ENCODE results near the gene JAKMIP1. TPM values are rescaled to one million over a fixed set of nuclear protein-coding genes. Genes with fewer than 3 reads are reported as not detected.
"Not testable (repeated sequence)": the region's sequence is repeated elsewhere in the genome, so short reads cannot be mapped to it uniquely, and the experiment has no call there.

Gene JAKMIP1
- total and polyA plus RNA-seq, 3 experiments from 2014 or later, result 12.7 to 26.1 (median 14.2) TPM

GRCh38 chr4:6141554-6141953, 58.8 kb downstream of the JAKMIP1 start:
- H3K36me3 ChIP-seq (ENCODE audit: insufficient read depth, low read length), result no peaks in the 10 kb centered on the region
- peak overlapping the region in 2 of 8 donors; percentile 26 to 41 for H3K27ac Mint-ChIP-seq
- no peaks in the 10 kb centered on the region for H3K4me1 ChIP-seq (ENCODE audit: insufficient read depth, low read length)
- H3K9me3 ChIP-seq (ENCODE audit: low read length), result no peaks in the 10 kb centered on the region
- ChIA-PET POLR2A (no interaction called here), CTCF (interaction anchor here (1.0 to 1.2 kb wide), 2 partner anchors 9 to 186 kb away, joined by 3 read pairs; no protein-coding TSS in a partner anchor)
- H3K4me3 Mint-ChIP-seq, result no peak overlapping the region
- H3K4me1 Mint-ChIP-seq, result peaks cover 0 to 8% (median 5%) of the 10 kb centered on the region in 3 donors
- peaks cover 7 to 15% (median 10%) of the 10 kb centered on the region in 3 donors for H3K36me3 Mint-ChIP-seq
- H3K9me3 Mint-ChIP-seq, result peaks cover 0 to 7% (median 0%) of the 10 kb centered on the region in 5 donors
- no peak overlapping the region for H3K4me3 ChIP-seq (ENCODE audit: low read length)
- no peaks in the 10 kb centered on the region for H3K27me3 ChIP-seq (ENCODE audit: insufficient read depth, low read length, poor library complexity, severe bottlenecking)
- H3K27ac ChIP-seq (ENCODE audit: low read depth, low read length), result no peak overlapping the region
- DNase-seq, result no peak
- no peaks in the 10 kb centered on the region for H3K27me3 Mint-ChIP-seq

GRCh38 chr4:6141021-6141420, 59.3 kb downstream of the JAKMIP1 start:
- CTCF ChIA-PET, result interaction anchor here (1.0 kb wide), 1 partner anchor 186 kb away, joined by 3 read pairs; no protein-coding TSS in a partner anchor
- Mint-ChIP-seq H3K27ac (peak overlapping the region in 1 of 8 donors; percentile 78), H3K36me3 (peaks cover 7 to 15% (median 9%) of the 10 kb centered on the region in 3 donors)
- H3K36me3 ChIP-seq (ENCODE audit: insufficient read depth, low read length); H3K4me1 Mint-ChIP-seq; H3K27me3 ChIP-seq (ENCODE audit: insufficient read depth, low read length, poor library complexity, severe bottlenecking); H3K9me3 Mint-ChIP-seq; H3K4me3 ChIP-seq (ENCODE audit: low read length); H3K27ac ChIP-seq (ENCODE audit: low read depth, low read length); DNase-seq; H3K9me3 ChIP-seq (ENCODE audit: low read length); H3K27me3 Mint-ChIP-seq; H3K4me3 Mint-ChIP-seq; H3K4me1 ChIP-seq (ENCODE audit: insufficient read depth, low read length); POLR2A ChIA-PET: not testable (repeated sequence)

GRCh38 chr4:6137747-6138135, 62.6 kb downstream of the JAKMIP1 start:
- Histone ChIP-seq H3K9me3 (ENCODE audit: low read length) (no peaks in the 10 kb centered on the region), H3K27me3 (ENCODE audit: insufficient read depth, low read length, poor library complexity, severe bottlenecking) (no peaks in the 10 kb centered on the region), H3K4me1 (ENCODE audit: insufficient read depth, low read length) (peaks cover 6% of the 10 kb centered on the region), H3K4me3 (ENCODE audit: low read length) (no peak overlapping the region), H3K27ac (ENCODE audit: low read depth, low read length) (no peak overlapping the region), H3K36me3 (ENCODE audit: insufficient read depth, low read length) (no peaks in the 10 kb centered on the region)
- H3K27me3 Mint-ChIP-seq, result peaks cover 0 to 1% of the 10 kb centered on the region in 2 donors
- CTCF ChIA-PET, result interaction anchor here (1.1 kb wide), 1 partner anchor 190 kb away, joined by 3 read pairs; no protein-coding TSS in a partner anchor
- no peak overlapping the region for H3K4me3 Mint-ChIP-seq
- H3K27ac Mint-ChIP-seq, result peak overlapping the region in 2 of 8 donors; percentile 17 to 91
- peaks cover 9 to 14% (median 12%) of the 10 kb centered on the region in 3 donors for H3K4me1 Mint-ChIP-seq
- no peaks in the 10 kb centered on the region for H3K9me3 Mint-ChIP-seq
- peaks cover 0 to 6% (median 2%) of the 10 kb centered on the region in 3 donors for H3K36me3 Mint-ChIP-seq
- POLR2A ChIA-PET, result no interaction called here
- DNase-seq, result no peak

GRCh38 chr4:6137027-6137746, 63.2 kb downstream of the JAKMIP1 start:
- peaks cover 6% of the 10 kb centered on the region for H3K4me1 ChIP-seq (ENCODE audit: insufficient read depth, low read length)
- Mint-ChIP-seq H3K27me3 (peaks cover 0 to 1% of the 10 kb centered on the region in 2 donors), H3K36me3 (peaks cover 0 to 6% (median 2%) of the 10 kb centered on the region in 3 donors), H3K27ac (peak overlapping the region in 2 of 8 donors; percentile 17 to 91), H3K9me3 (no peaks in the 10 kb centered on the region), H3K4me1 (peaks cover 9 to 14% (median 12%) of the 10 kb centered on the region in 3 donors), H3K4me3 (no peak overlapping the region)
- no peak for DNase-seq
- H3K27ac ChIP-seq (ENCODE audit: low read depth, low read length), result no peak overlapping the region
- no peaks in the 10 kb centered on the region for H3K27me3 ChIP-seq (ENCODE audit: insufficient read depth, low read length, poor library complexity, severe bottlenecking)
- H3K4me3 ChIP-seq (ENCODE audit: low read length), result no peak overlapping the region
- H3K36me3 ChIP-seq (ENCODE audit: insufficient read depth, low read length), result no peaks in the 10 kb centered on the region
- ChIA-PET POLR2A (no interaction called here), CTCF (interaction anchor here (1.1 kb wide), 1 partner anchor 190 kb away, joined by 3 read pairs; no protein-coding TSS in a partner anchor)
- no peaks in the 10 kb centered on the region for H3K9me3 ChIP-seq (ENCODE audit: low read length)

GRCh38 chr4:6134612-6135220, 65.6 kb downstream of the JAKMIP1 start:
- CTCF ChIA-PET, result interaction anchor here (0.8 to 1.8 kb wide), 11 partner anchors 10 to 192 kb away, joined by 3 to 18 read pairs (median 4); partner anchors contain the start of gene JAKMIP1
- H3K9me3 ChIP-seq (ENCODE audit: low read length), result no peaks in the 10 kb centered on the region
- peak overlapping the region; percentile 1 to 87 (median 60) for H3K27ac Mint-ChIP-seq
- POLR2A ChIA-PET, result no interaction called here
- H3K4me1 ChIP-seq (ENCODE audit: insufficient read depth, low read length), result peaks cover 6% of the 10 kb centered on the region
- peak overlapping the region in 2 of 7 donors; percentile 29 to 47 for H3K4me3 Mint-ChIP-seq
- H3K27ac ChIP-seq (ENCODE audit: low read depth, low read length), result no peak overlapping the region
- no peaks in the 10 kb centered on the region for H3K9me3 Mint-ChIP-seq
- no peak overlapping the region for H3K4me3 ChIP-seq (ENCODE audit: low read length)
- no peaks in the 10 kb centered on the region for H3K36me3 ChIP-seq (ENCODE audit: insufficient read depth, low read length)
- DNase-seq, result peak in 4 of 5 donors; percentile 47 to 77 (median 58)
- no peaks in the 10 kb centered on the region for H3K27me3 ChIP-seq (ENCODE audit: insufficient read depth, low read length, poor library complexity, severe bottlenecking)
- H3K36me3 Mint-ChIP-seq, result peaks cover 0 to 2% (median 1%) of the 10 kb centered on the region in 3 donors
- H3K4me1 Mint-ChIP-seq, result peaks cover 16 to 21% (median 16%) of the 10 kb centered on the region in 3 donors
- peaks cover 0 to 1% of the 10 kb centered on the region in 2 donors for H3K27me3 Mint-ChIP-seq

GRCh38 chr4:6132716-6133115, 67.6 kb downstream of the JAKMIP1 start:
- DNase-seq, result no peak
- Histone ChIP-seq H3K36me3 (ENCODE audit: insufficient read depth, low read length) (no peaks in the 10 kb centered on the region), H3K9me3 (ENCODE audit: low read length) (no peaks in the 10 kb centered on the region), H3K4me1 (ENCODE audit: insufficient read depth, low read length) (peaks cover 6% of the 10 kb centered on the region), H3K27me3 (ENCODE audit: insufficient read depth, low read length, poor library complexity, severe bottlenecking) (no peaks in the 10 kb centered on the region), H3K4me3 (ENCODE audit: low read length) (no peak overlapping the region), H3K27ac (ENCODE audit: low read depth, low read length) (no peak overlapping the region)
- POLR2A ChIA-PET, result no interaction called here
- no peak overlapping the region for H3K27ac Mint-ChIP-seq
- H3K27me3 Mint-ChIP-seq, result peaks cover 0 to 1% of the 10 kb centered on the region in 2 donors
- no peaks in the 10 kb centered on the region for H3K9me3 Mint-ChIP-seq
- peaks cover 0 to 2% (median 0%) of the 10 kb centered on the region in 3 donors for H3K36me3 Mint-ChIP-seq
- no peak overlapping the region for H3K4me3 Mint-ChIP-seq
- H3K4me1 Mint-ChIP-seq, result peaks cover 19 to 28% (median 20%) of the 10 kb centered on the region in 3 donors
- CTCF ChIA-PET, result no interaction called here

GRCh38 chr4:6128221-6128850, 72.0 kb downstream of the JAKMIP1 start:
- no peaks in the 10 kb centered on the region for H3K27me3 Mint-ChIP-seq
- no peak for DNase-seq
- Histone ChIP-seq H3K27me3 (ENCODE audit: insufficient read depth, low read length, poor library complexity, severe bottlenecking) (no peaks in the 10 kb centered on the region), H3K4me1 (ENCODE audit: insufficient read depth, low read length) (no peaks in the 10 kb centered on the region), H3K27ac (ENCODE audit: low read depth, low read length) (no peak overlapping the region), H3K9me3 (ENCODE audit: low read length) (no peaks in the 10 kb centered on the region), H3K4me3 (ENCODE audit: low read length) (no peak overlapping the region), H3K36me3 (ENCODE audit: insufficient read depth, low read length) (no peaks in the 10 kb centered on the region)
- H3K9me3 Mint-ChIP-seq, result peaks cover 0 to 1% (median 0%) of the 10 kb centered on the region in 5 donors
- CTCF ChIA-PET, result no interaction called here
- no peak overlapping the region for H3K4me3 Mint-ChIP-seq
- POLR2A ChIA-PET, result no interaction called here
- H3K36me3 Mint-ChIP-seq, result peaks cover 0 to 2% (median 0%) of the 10 kb centered on the region in 3 donors
- no peak overlapping the region for H3K27ac Mint-ChIP-seq
- H3K4me1 Mint-ChIP-seq, result peaks cover 5 to 17% (median 12%) of the 10 kb centered on the region in 3 donors
